ENCODE results near the gene CREB3L1.
A peak's percentile ranks its signal among the peaks of the same experiment; 100 is the strongest.

CREB3L1 gene

GRCh38 chr11:46357483-46357936 is 80.0 kb downstream of the CREB3L1 start:
- DNase-seq (ENCODE audit: low spot score), result no peak
- TF ChIP-seq CTCF (conservative IDR thresholded peaks at IDR 0.05; ENCODE audit: low read depth), result no peak
- ChIA-PET CTCF (interaction anchor here (0.7 to 1.5 kb wide), 3 partner anchors 9 to 118 kb away, joined by 4 to 6 read pairs (median 5); no protein-coding TSS in a partner anchor), POLR2A (ENCODE audit: low non-redundant PET) (no interaction called here)
- H3K27ac ChIP-seq, result peak overlapping the region; percentile 75

GRCh38 chr11:46359953-46360352 is 82.5 kb downstream of the CREB3L1 start:
- TF ChIP-seq CTCF (conservative IDR thresholded peaks at IDR 0.05; ENCODE audit: low read depth), result no peak
- CTCF ChIA-PET, result interaction anchor here (0.6 to 4.4 kb wide), 3 partner anchors 8 to 201 kb away, joined by 3 to 20 read pairs (median 4); no protein-coding TSS in a partner anchor

GRCh38 chr11:46360878-46361277 is 83.4 kb downstream of the CREB3L1 start:
- TF ChIP-seq CTCF (conservative IDR thresholded peaks at IDR 0.05; ENCODE audit: low read depth), result no peak
- POLR2A ChIA-PET (ENCODE audit: low non-redundant PET), result no interaction called here
- DNase-seq (ENCODE audit: low spot score), result no peak
- H3K27ac ChIP-seq, result peak overlapping the region; percentile 85
- CTCF ChIA-PET, result interaction anchor here (0.6 to 4.4 kb wide), 6 partner anchors 9 to 1030 kb away, joined by 3 to 20 read pairs (median 4); no protein-coding TSS in a partner anchor

More at GRCh38 chr11:46359953-46360352, 82.5 kb downstream of the CREB3L1 start:
- no peak for DNase-seq (ENCODE audit: low spot score)
- POLR2A ChIA-PET (ENCODE audit: low non-redundant PET), result no interaction called here
- peak overlapping the region; percentile 45; the same call in 1 of the 2 replicates for H3K27ac ChIP-seq

- no peak for DNase-seq (ENCODE audit: low spot score)
- peak overlapping the region; percentile 85 for H3K27ac ChIP-seq
- TF ChIP-seq CTCF (conservative IDR thresholded peaks at IDR 0.05; ENCODE audit: low read depth), result no peak
- POLR2A ChIA-PET (ENCODE audit: low non-redundant PET), result no interaction called here
- CTCF ChIA-PET, result interaction anchor here (0.9 to 4.4 kb wide), 2 partner anchors 9 to 28 kb away, joined by 5 to 20 read pairs; no protein-coding TSS in a partner anchor
Measured at GRCh38 chr11:46361283-46362155, 84.1 kb downstream of the CREB3L1 start.

GRCh38 chr11:46362156-46363030 is 84.9 kb downstream of the CREB3L1 start:
- ChIA-PET POLR2A (ENCODE audit: low non-redundant PET) (no interaction called here), CTCF (interaction anchor here (0.5 to 4.4 kb wide), 2 partner anchors 10 to 26 kb away, joined by 3 to 20 read pairs; no protein-coding TSS in a partner anchor)
- no peak for DNase-seq (ENCODE audit: low spot score)
- no peak for TF ChIP-seq CTCF (conservative IDR thresholded peaks at IDR 0.05; ENCODE audit: low read depth)
- H3K27ac ChIP-seq, result peak overlapping the region; percentile 85

- peak overlapping the region; percentile 85 for H3K27ac ChIP-seq
- peak; percentile 63 for DNase-seq (ENCODE audit: low spot score)
- POLR2A ChIA-PET (ENCODE audit: low non-redundant PET), result no interaction called here
- CTCF ChIA-PET, result interaction anchor here (0.5 to 4.4 kb wide), 7 partner anchors 9 to 491 kb away, joined by 3 to 20 read pairs (median 5); no protein-coding TSS in a partner anchor
- TF ChIP-seq CTCF (conservative IDR thresholded peaks at IDR 0.05; ENCODE audit: low read depth), result no peak
Measured at GRCh38 chr11:46363031-46363407, 85.6 kb downstream of the CREB3L1 start.
